ENCODE measurements around the gene ESRRG. TPM values are rescaled to one million over a fixed set of nuclear protein-coding genes. Genes with fewer than 3 reads are reported as not detected.

The ESRRG gene
- total and polyA plus RNA-seq, 2 of the 8 experiments (the other 6 are each of a cell fraction or from before 2014, with no cell fraction given): 0.59 to 1.4 TPM

DNA sequence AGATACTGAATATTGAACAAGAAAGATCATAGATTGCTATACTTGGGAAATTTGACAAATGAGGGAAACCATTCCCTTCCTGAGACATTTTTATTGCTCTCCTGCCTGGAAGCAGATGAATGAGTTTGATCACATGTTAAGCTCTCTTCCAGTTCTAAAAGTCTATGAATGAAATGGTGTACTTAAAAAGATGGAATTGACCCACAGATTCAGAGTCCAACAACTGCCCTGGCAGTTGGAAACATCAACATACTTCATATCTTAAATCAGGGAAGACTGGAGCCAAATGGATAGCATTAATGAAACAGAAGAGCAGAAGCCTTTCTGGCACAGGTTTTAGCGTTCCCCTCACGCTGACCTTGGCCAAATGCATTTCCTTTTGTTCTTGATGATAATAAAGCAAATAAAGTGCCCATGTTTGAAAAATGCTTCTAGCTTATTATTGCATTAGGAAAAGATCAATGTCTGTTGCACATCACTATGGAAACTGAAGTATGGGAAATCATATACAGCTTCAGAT, 142.6 kb downstream of the ESRRG start (continued):
- TF ChIP-seq SRF (IDR thresholded peaks at IDR 0.05; ENCODE audit: low read depth, low read length): no peak

Data from H1 (cell line).